Ramos (cell line): Measurements from ENCODE around the gene TRIM38.
"Not testable (repeated sequence)": the region's sequence is repeated elsewhere in the genome, so short reads cannot be mapped to it uniquely, and the experiment has no call there.

ENCODE experiments used
- in situ Hi-C: fragments of 300-500 bp; cut with MboI; formaldehyde crosslinking; loops from one replicate; pipeline ENCODE4 v1.14.3; 2022; ENCODE audit warnings: low sequenced_read_pairs; ENCODE audit not compliant: unreplicated experiment

Gene TRIM38

DNA sequence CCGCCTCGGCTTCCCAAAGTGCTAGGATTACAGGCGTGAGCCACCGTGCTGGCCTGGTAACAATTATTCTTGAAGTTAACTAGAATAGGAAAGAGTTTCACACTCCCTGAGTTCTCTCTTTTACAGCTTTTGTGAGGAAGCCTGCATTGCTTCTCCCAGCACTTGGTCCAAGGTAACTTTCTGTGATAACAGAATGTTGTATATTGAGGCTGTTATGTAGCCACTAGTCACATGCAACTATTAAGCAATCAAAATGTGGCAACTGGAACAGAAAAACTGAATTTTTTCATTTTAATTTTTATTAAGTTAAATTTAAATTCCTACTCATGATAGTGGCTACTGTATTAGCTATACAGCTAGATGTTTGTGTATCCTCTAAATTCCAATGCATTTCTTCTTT, 2.5 kb downstream of the TRIM38 start:
- in situ Hi-C loops = no loop called here

DNA sequence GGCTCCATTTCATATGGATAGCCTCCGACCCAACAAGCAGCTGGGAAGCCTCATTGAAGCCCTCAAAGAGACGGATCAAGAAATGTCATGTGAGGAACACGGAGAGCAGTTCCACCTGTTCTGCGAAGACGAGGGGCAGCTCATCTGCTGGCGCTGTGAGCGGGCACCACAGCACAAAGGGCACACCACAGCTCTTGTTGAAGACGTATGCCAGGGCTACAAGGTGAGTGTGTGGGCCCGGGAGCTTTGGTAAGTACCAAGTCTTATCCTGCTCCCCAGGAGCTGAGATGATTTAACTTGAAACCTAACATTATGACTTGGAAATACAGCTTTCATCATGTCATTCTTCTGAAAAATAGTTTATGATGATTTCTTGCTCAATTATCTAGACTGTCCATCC, 4.1 kb downstream of the TRIM38 start:
- in situ Hi-C loops = no loop called here

DNA sequence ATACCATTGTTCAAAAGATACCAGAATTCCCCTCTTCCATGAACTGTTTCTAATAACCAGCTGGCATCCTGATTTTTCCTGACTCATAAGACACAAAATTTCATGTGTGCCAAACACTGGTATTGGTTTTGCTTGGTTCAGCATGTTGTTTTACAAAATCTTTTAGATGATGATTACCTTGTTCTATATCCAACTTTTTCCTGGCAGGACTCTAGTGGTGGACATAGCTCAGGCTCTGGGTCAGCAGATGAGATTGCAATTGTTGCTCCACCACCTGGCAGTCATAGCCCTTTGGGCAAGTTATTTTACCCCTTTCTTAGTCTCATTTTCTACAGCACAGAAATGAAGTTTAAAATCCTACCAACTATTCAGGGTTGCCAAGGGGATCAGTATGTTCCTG, 6.2 kb downstream of the TRIM38 start:
- in situ Hi-C loops = no loop called here

DNA sequence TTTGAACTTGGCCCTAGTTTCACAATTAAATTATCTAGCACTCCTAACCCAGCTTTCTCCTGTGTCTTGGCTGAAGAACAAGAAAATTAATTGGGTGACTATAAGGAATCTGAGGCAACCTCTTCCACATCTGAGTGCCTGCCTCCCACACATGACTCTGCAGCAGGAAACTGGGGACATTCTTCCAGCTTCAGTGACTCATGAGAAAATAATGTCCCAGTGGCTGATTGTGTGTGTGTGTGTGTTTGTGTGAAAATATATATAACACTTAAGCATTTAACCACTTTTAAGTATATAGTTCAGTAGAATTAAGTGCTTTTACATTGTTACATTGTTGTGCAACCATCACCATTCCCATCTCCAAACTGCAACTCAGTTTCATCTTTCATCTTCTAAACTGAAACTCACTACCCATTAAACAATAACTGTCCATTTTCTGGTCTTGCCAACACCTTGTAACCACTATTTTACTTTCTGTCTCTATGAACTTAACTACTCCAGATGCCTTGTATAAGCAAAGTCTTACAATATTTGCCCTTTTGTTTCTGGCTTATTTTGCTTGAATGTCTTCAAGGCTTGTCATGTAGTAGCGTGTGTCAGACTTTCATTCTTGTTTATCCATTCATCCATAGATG, 8.7 kb downstream of the TRIM38 start:
- in situ Hi-C loops = no loop called here

DNA sequence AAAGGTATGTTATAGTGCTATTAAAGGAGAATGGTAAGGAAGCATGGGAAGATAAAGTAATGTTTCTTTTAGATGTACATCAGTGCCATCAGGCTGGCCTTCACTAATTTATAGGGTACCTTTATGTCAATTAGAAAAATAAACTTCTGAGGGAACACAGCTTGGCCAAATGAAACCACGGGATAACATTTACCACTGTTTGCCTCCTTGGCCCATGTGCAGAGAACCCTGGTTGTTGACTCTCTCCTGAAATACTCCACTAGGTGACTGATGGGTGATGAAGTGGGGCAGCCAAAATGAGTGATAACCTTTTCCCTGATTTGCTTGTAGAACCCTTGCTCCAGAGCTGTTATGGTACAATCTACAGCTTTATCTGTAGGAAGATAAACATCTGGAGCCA, 9.5 kb downstream of the TRIM38 start:
- in situ Hi-C loops = no loop called here

DNA sequence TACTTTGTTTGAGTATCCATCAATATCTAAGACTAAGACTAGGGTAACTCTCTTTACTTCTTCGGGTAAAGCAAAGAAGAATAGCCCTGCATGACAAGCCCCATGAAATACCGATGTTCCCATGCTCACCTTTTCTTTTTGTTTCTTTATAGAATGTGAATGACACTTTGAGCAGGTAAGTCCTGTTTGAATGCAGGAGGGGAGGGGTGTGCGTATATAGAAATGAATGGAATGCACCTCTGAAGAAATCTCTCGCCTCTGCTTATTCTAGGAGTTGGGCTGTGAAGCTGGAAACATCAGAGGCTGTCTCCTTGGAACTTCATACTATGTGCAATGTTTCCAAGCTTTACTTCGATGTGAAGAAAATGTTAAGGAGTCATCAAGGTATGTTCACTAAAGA, 10.3 kb downstream of the TRIM38 start:
- in situ Hi-C loops = no loop called here

DNA sequence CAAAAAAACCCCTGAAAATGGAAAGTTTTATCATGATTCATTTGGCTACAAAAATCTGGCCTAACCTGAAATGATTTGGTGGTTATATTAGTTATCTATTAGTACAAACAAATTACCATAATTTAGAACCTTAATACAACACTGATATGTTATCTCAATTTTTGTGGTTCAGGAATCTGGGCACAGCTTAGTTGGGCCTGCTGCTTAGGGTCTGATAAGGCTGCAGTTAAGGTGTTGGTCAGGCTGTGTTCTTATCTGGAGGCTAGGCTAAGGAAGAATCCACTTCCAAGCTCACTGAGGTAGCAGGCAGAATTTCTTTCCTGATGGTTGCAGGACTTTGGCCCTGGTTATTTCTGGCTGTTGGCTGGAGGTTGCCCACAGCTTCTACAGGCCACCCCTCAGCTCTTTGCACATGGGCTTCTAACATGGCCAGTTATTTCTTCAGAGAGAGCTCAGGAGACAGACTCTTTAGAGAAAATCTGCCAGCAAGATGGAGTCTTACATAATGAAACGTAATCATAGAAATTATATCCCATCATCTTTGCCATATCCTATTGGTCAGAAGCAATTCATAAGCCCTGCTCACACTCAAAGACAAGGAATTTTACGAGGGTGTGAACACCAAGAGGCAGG, 11.4 kb downstream of the TRIM38 start:
- in situ Hi-C loops = no loop called here

DNA sequence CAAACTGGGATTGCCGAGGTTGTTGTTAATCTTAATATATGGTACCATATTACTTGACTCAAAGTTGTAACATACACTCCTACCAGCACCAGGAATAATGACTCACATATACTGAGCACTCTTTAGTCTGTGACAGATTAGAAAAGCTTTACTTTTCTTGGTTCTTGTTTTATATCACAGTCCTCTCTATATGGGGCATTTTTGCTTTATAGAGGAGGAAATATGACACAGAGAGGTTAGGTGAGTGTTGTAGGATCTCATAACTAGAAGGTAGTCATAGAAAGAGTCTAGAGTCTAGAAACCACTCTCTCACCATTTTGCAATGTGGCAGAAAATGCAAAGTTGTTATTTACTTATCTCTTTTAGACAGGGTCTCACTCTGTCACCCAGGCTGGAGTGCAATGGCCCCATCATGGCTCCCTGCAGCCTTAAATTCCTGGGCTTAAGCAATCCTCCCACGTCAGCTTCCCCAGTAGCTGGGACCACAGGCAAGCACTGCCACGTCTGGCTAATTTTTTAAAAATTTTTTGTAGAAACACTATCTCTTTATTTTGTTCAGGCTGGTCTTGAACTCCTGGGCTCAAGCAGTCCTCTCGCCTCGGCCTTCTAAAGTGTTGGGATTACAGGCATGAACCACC, 13.4 kb downstream of the TRIM38 start:
- in situ Hi-C loops = no loop called here

DNA sequence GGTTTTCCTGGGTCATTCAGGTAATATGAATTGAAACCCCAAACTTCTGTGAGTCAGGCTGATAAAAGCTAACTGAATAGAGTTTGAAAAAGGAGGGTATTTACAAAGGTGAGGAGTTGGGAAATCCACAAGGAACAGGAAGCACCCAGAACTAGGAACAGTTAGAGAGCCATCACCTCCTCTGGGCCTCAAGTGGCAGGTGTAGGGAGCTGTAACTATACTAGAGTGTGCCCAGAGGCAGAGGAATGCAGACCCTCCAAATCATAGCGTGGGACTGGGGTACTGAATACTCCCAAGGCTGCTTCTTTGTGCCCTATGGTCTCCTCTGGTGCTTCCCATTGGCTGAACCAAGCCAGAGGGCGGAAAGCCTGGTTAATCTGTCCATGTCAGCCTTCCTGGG, 18.3 kb downstream of the TRIM38 start:
- in situ Hi-C loops = no loop called here

DNA sequence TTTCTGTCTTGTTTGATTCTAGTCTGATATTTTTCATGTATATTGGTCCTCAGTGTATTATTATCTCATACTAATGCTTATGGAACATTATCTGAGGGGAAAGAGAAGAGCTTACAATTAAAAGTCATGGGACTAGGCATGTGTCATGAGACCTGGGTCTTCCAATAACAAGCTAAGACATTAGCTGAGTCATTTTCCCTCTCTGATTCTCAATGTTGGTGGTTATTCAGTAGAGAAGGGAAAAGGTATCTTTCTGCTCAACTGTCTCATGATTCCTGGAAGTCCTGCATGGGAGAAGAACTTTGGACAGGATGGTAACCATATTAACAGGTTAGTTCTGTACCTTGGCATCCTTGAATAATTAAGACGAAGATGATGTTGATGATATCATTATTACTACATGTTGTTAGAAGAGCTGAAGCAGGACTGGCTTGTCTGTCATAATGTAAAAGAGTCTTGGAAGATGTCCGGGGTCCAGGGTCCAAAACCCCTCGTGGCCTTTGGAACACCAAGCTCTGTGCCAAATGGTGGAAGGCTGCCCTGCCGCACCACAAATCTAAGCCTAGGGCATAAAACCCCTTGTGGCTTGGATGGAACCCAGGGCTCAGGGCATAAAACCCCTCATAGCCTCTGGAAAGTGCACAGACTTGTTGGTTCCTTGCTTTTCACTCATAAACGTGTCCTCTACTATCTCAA, 19.1 kb downstream of the TRIM38 start:
- in situ Hi-C loops = no loop called here

DNA sequence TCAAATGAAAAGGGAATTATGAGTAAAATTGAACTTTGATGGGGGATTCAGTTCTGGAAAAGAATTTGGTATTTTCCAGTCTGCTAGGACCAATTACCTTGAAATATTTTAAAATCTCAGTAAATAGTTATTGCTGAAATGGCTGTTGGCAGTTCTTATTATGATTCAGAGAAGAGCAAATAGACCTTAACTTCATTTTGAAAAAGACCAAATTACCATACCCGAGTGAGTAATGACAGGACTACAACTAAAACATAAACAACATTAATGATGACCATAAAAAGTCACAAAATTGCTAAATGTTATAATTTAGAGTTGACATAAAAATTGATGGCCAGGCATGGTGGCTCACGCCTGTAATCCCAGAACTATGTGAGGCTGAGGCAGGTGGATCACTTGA, 21.7 kb downstream of the TRIM38 start:
- in situ Hi-C loops = no loop called here

DNA sequence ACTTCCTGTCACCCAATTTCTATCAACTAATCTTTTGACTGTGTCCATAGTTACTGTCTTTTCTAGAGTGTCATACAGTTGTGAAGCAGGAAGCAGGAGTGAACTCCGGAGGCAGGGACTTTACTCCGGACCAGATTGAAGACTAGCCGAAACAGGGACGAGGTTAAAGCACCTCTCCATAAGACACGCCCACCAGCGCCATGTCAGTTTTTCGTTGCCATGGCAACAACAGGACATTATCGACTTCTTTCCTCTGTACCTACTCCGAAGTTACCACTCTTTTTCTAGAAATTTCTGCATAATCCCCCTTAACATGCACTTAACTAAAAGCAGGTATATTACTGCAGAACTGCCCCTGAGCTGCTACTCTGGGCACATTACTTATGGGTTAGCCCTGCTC, 25.2 kb downstream of the TRIM38 start:
- in situ Hi-C loops = no loop called here

DNA sequence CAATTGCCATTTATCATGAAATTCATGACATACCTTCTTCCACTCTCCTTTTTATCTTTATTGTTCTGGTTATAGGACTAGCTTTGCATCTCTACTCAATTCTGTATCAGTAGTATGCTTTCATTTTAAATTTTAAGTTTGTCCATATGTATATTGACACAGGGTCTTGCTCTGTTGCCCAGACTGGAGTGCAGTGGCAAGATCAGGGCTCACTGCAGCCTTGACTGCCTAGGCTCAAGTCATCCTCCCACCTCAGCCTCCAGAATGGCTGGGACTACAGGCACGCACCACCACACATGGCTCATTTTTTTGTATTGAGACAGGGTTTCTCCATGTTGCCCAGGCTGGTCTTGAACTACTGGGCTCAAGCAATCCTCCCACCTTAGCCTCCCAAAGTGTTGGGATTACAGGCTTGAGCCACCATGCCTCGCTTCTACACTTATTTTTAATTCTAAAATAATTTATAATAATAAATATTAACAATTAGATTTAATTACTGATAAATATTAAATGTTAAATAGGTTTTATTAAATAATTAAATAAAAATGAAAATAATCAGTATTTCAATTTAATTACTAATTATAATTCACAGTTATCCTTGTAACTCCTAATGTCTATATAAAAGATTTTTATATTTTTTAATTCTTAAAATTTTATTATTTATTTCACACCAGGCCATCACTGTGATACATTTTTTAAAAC, 27.7 kb downstream of the TRIM38 start:
- in situ Hi-C loops = no loop called here

DNA sequence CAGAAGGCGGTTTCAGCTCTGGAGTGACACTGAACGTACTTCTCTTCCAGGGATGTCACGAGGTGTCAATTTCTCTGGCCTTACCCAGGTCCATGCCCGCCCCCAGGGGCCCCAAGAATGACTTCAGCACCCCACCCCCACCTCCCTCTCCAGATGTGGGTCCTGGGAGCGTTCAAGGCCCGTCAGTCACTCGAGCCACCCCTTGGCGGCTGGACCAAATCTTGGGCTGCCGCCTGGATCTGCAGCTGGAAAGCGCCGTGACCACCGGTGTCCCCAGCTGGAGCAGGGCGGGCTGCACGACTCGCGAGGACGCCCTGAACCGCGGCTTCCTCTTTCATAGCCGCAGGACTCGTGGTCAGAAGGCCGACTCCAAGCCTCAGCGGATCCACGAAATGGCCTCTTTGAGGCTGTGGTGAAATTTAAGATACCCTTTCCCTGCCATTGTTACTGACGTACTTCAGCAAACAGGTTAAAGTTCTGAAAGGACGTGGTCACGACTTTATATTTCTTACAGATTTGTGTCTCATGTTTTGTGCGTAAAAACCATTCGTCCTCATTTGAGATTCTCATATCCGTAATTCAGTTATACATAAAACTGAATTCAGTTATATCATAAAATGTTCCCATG, 29.3 kb downstream of the TRIM38 start:
- in situ Hi-C loops = no loop called here

DNA sequence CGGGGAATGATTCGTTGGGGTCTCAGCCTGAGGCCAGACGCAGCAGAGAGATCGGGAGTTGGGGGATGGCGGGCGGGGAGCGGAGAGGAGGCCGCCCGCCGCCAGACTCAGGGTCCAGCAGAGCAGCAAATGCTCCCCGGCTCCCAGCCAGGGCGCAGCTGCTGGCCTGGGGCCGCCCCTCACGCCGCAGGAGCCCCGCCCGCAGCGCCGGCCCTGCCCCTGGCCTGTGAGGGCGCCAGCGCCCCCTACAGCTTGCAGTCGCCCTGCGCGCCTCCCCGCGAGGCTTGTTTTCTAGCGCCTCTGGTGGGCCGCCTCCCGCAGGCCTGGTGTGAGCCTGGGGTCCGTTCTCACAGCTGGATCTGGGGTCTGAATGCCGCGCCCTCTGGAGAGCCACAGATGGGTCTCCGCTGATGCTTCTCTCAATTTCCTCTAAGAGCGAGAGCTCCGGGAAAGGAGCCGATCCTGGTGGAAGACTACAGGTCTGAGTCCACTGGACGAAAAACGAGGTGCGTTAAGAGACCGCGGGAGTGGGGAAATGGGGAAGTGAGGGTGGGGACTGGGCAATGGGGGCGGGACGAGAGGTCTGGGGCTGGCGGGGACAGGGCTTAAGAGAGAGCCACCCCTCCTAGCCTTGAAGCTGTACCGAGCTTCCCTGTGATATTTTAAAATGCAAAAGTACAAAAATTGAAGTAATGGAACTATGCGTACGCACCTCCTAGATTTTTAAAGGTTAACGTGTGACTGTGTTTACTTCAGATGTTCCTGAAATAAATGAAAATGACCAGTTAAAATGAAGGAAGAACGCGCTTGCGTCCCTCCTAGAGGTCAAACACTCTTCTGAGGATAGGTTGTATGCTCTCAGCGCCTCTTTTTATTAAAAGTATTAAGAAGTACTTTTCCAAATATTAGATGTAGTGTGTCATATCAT, 30.1 kb downstream of the TRIM38 start:
- in situ Hi-C loops = no loop called here

DNA sequence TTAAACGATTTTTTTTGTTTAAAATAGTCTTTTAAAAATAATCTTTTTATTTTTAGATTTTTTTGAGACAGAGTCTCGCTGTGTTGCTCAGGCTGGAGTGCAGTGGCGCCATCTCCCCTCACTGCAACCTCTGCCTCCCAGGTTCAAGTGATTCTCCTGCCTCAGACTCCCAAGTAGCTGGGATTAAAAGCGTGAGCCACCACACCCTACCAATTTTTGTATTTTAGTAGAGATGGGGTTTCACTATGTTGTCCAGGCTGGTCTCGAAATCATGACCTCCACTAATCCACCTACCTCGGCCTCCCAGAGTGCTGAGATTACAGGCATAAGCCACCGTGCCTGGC, 30.7 kb downstream of the TRIM38 start:
- in situ Hi-C loops = not testable (repeated sequence)

DNA sequence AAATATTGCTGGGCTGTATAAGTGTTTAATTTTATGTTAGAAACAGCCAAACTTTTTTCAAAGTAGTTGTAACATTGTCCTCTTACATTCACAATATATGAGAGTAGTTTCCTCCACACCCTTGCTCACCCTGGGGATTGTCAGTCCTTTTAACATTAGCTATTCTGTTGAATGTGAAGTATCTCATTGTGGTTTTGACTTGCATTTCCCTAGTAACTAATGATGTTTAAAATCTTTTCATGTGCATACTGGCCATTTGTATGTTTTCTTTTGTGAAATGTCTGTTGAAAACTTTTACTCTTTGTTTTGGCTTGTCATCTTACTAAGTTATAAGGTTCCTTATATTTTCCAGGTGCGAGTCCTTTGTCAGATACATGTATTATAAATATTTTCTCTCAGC, 32.9 kb downstream of the TRIM38 start:
- in situ Hi-C loops = no loop called here

DNA sequence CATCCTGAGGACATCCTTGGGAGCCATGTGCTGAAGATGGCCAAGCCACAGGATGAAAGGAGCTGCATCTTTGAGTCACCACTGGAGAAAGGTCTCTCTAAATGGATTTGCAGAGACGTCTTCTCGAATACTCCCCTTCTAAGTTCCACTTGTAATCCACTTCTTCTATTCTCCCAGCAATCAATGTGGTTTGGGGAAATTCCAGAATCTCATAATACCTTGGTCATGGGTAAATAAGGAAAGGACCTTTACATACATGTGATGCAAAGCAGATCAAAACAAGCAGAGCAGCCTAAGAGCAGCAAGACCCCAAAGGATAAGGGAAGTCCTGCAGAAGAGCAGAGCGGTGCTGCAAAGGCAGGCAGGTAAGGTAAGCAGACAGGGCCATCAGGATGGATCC, 35.3 kb downstream of the TRIM38 start:
- in situ Hi-C loops = no loop called here

DNA sequence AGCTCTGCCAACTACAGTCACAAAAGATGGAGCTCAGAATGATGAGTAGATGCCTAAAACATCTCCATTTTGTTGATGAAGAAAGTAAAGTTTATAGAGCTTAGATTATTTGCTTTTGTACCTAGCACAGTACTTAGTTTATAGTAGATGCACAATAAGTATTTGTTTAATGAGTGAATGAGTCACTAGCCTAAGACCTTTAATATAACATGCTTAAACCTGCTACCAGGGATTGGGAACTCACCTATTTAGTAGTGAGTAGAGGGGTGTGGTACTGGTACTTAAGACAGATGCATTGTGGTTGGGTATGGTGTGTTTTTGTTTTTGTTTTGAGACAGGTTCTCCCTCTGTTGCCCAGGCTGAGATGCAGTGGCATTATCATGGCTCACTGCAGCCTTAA, 35.8 kb downstream of the TRIM38 start:
- in situ Hi-C loops = no loop called here
